ENCODE results near the gene MMP17. TPM values are rescaled to one million over a fixed set of nuclear protein-coding genes. Genes with fewer than 3 reads are reported as not detected.

Gene MMP17
- total and polyA plus RNA-seq, 10 of the 15 experiments (the other 5 are each of a cell fraction or from before 2014, with no cell fraction given): 0.11 to 0.28 (median 0.23) TPM; not detected in 7

DNA sequence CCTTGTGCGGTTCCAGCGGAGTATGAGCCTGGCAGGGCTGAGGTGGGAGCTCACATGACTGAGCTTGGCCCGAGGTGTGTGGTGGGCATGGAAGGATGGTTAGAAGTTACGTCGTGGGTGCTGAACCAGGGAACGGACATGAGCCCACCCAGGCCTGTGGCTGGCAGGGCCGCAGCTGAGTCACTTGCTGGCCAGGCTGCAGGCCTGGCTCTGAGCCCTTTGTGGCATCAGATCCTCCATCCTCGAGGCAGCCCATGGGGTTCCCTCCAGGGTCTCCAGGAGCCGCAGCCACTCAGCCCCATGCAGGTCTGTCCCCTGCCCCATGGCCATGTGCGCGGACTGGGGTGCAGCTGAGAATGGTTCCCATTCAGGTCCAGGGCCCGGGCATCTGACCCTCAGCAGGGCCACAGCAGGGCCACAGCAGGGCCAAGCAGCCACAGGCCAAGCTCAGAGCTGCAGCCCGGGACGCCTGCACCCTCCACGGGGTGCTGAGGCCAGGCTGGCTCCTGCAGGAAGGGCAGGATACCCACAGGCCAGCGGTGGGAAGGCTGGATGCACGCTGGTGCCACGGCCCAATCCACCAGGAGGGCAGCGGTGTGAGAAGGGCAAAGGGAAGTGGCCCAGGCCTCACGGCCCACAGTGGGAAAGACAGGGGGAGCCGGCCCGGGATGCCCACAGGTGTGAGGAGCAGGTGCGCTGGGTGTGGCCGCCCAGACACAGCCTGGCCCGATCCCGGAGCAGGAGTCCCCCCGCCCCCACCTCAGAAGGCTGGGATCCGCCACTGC is 39.9 kb downstream of the MMP17 start:
- no peak overlapping the region for H3K27ac ChIP-seq (ENCODE audit: control insufficient read depth, insufficient read depth)
- ChIA-PET SMC1A (ENCODE audit: uncharacterized antibody, unreplicated experiment) (no interaction called here), CTCF (no interaction called here), RAD21 (ENCODE audit: unreplicated experiment) (no interaction called here), POLR2A (no interaction called here)
- no peak overlapping the region for H3K4me2 ChIP-seq (ENCODE audit: control insufficient read depth, insufficient read depth)
- TF ChIP-seq SPI1 (IDR thresholded peaks at IDR 0.05; ENCODE audit: borderline replicate concordance, insufficient read depth, low read depth, low read length): no peak
- no peak for TF ChIP-seq KAT2A (conservative IDR thresholded peaks at IDR 0.05; ENCODE audit: control insufficient read depth, low read depth, low read length)
- TF ChIP-seq HDAC2 (IDR thresholded peaks at IDR 0.05): no peak
- TF ChIP-seq FOXK2 (IDR thresholded peaks at IDR 0.05): no peak
- TF ChIP-seq IKZF1 (conservative IDR thresholded peaks at IDR 0.05): no peak
- TF ChIP-seq, protein P1, sequence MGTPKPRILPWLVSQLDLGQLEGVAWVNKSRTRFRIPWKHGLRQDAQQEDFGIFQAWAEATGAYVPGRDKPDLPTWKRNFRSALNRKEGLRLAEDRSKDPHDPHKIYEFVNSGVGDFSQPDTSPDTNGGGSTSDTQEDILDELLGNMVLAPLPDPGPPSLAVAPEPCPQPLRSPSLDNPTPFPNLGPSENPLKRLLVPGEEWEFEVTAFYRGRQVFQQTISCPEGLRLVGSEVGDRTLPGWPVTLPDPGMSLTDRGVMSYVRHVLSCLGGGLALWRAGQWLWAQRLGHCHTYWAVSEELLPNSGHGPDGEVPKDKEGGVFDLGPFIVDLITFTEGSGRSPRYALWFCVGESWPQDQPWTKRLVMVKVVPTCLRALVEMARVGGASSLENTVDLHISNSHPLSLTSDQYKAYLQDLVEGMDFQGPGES (IDR thresholded peaks at IDR 0.05): no peak
- TF ChIP-seq EGR1 (IDR thresholded peaks at IDR 0.05; ENCODE audit: borderline replicate concordance in 1 of 2, low read depth in 2 of 2, low read length in 2 of 2): no peak
- ATAC-seq: no peak
- no peaks in the 10 kb centered on the region for H3K4me1 ChIP-seq (ENCODE audit: control insufficient read depth, insufficient read depth, low read length)
- no peaks in the 10 kb centered on the region for H3K79me2 ChIP-seq (ENCODE audit: control insufficient read depth, insufficient read depth, low read length)
- H3K36me3 ChIP-seq (ENCODE audit: control insufficient read depth in 2 of 2, insufficient read depth in 2 of 2, low read length in 1 of 2): no peaks in the 10 kb centered on the region
- FAIRE-seq: no peak
- 51% methylated on average over 28 of the region's 28 CpGs for WGBS (ENCODE audit: insufficient coverage, insufficient replicate concordance, low lambda C conversion rate, missing lambda C conversion rate)
- H4K20me1 ChIP-seq (ENCODE audit: control insufficient read depth, insufficient read depth): no peaks in the 10 kb centered on the region
- H2AFZ ChIP-seq (ENCODE audit: control insufficient read depth, low read depth, low read length): no peak overlapping the region
- intact Hi-C loops (cut with micrococcal nuclease; ENCODE audit: unreplicated experiment) (no loop called here), in situ Hi-C loops (cut with MboI) (no loop called here)
- BruUV-seq (replicated peaks): no TSS peak
- H3K9ac ChIP-seq (ENCODE audit: control insufficient read depth, insufficient read depth, low read length): no peak overlapping the region
- no peaks in the 10 kb centered on the region for H3K27me3 ChIP-seq (replicated peaks in 1 of 2; ENCODE audit: control insufficient read depth in 2 of 2, insufficient read depth in 2 of 2, low read length in 1 of 2)
- H3K9me3 ChIP-seq (replicated peaks; ENCODE audit: control insufficient read depth, insufficient read depth, low read length): no peaks in the 10 kb centered on the region
- DNase-seq (ENCODE audit: low read depth, low spot score): no peak
- no peak overlapping the region for H3K4me3 ChIP-seq

All from GM12878 (cell line).